AG04450 (cell line): ENCODE measurements around the gene COL20A1. TPM values are rescaled to one million over a fixed set of nuclear protein-coding genes. Genes with fewer than 3 reads are reported as not detected.
"Not testable (repeated sequence)": the region's sequence is repeated elsewhere in the genome, so short reads cannot be mapped to it uniquely, and the experiment has no call there.

Source experiments
- CTCF ChIA-PET: fragments of 300-600, 350-600 bp; formaldehyde crosslinking; extraction: SDS; loops from one replicate; lab custom pipeline; 2022; ENCODE audit warnings: antibody characterized with exemption, inconsistent platforms; lab: Charles Lee
- POLR2A ChIA-PET: fragments of 350-600 bp; formaldehyde crosslinking; extraction: SDS; loops from one replicate; lab custom pipeline; 2021; ENCODE audit warnings: antibody characterized with exemption, inconsistent platforms; lab: Yijun Ruan, JAX
- DNase-seq: peaks from one replicate; pipeline ENCODE4 v3.0.0-alpha.2; 2011; ENCODE audit warnings: low read depth, low spot score
- H3K27ac ChIP-seq: one replicate; pipeline ENCODE4 v1.5.1; 2012; ENCODE audit warnings: low read depth, low read length, control low read depth
- H3K27me3 ChIP-seq: one replicate; pipeline ENCODE4 v1.6.0; 2012; ENCODE audit warnings: low read length; ENCODE audit not compliant: control insufficient read depth, insufficient read depth
- H3K4me3 ChIP-seq: 2 replicates; pipeline ENCODE4 v1.5.1; 2011; ENCODE audit warnings: mild to moderate bottlenecking, low read depth, low read length, control low read depth
- H3K9me3 ChIP-seq: 2 replicates; pipeline ENCODE4 v1.5.1; 2012; ENCODE audit warnings: low read length; ENCODE audit not compliant: control insufficient read depth, insufficient read depth
- polyA plus RNA-seq: library from polyadenylated mRNA; depleted of rRNA; stranded (reverse); fragments of >200 nt; gene quantifications from 2 replicates; pipeline ENCODE4 v1.2.3, GENCODE V29; 2011
- TF ChIP-seq, protein P1 (sequence below): IDR thresholded peaks from 2 replicates; pipeline ENCODE4 v1.5.1; 2011; ENCODE audit warnings: low read depth, low read length, control low read depth, inconsistent platforms

Gene COL20A1
- polyA plus RNA-seq, 1 experiment, result not detected

DNA sequence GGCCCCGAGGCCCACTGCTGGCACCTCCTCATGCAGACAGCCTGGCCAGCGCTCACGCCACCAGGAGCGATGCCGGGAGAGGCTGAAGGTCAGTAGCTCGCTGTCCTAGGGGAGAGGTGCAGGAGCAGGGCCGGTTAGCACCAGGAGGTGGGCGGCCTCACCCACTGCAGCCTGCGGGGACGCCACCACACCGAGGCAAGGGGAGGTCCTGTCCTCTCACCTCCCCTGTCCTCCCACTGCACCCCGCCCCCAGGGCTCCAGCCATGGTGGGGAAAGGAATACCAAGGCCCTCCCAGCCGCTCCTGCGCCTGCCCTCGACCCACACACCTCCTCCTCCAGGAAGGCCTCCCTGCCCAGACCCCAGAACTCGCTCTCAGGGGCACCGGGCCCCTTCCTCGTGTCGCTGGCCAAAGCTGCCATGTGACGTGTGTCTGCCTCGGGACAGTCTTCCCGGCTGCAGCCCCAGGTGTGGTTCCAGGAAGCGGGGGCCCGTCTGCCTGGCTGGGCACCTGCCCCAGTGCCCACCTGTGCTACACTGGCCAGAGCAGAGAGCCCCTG lies 45.2 kb upstream of the COL20A1 start:
- Histone ChIP-seq H3K4me3 (no peak overlapping the region), H3K27ac (no peak overlapping the region), H3K9me3 (no peaks in the 10 kb centered on the region; the same call in 1 of the 2 replicates), H3K27me3 (peaks cover 18% of the 10 kb centered on the region)
- POLR2A ChIA-PET, result no interaction called here
- TF ChIP-seq, protein P1, sequence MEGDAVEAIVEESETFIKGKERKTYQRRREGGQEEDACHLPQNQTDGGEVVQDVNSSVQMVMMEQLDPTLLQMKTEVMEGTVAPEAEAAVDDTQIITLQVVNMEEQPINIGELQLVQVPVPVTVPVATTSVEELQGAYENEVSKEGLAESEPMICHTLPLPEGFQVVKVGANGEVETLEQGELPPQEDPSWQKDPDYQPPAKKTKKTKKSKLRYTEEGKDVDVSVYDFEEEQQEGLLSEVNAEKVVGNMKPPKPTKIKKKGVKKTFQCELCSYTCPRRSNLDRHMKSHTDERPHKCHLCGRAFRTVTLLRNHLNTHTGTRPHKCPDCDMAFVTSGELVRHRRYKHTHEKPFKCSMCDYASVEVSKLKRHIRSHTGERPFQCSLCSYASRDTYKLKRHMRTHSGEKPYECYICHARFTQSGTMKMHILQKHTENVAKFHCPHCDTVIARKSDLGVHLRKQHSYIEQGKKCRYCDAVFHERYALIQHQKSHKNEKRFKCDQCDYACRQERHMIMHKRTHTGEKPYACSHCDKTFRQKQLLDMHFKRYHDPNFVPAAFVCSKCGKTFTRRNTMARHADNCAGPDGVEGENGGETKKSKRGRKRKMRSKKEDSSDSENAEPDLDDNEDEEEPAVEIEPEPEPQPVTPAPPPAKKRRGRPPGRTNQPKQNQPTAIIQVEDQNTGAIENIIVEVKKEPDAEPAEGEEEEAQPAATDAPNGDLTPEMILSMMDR, result no peak
- no peak for DNase-seq
- CTCF ChIA-PET, result interaction anchor here (0.7 kb wide), 1 partner anchor 24 kb away, joined by 3 read pairs; no protein-coding TSS in a partner anchor

DNA sequence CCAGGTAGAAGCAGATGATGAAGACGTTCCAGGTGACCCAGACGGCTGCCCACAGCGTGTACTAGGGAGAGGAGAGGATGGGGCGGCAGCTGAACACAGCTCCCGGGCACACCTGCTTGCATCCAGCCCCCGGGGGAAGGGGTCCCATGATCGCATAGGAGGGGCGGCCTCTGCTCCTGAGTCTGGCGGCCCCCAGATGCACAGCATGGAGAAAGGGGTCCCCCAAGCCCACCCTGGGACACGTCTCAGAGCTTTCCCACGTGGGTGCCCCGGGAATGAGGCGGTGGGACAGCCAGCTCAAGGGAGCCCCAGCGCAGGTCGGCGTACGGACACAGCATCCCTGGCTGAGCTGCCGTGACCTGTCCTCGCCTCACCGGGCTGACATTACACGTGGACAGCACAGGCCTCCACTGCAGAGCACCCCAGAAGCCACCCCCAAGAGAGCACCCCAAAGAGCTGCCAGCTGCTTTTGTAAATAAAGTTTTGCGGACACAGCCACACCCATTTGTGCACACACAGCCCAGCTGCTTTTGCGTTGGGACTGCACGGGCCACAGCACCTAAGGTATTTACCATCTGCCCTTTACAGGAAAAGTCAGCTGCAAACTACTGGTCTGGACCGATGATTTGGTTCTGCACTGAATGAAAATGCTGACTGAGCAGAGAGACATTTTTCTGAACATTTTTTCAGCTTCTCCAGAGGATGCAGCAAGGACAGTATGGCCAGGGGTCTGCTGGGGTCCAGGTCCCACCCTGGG lies 44.0 kb upstream of the COL20A1 start:
- peaks cover 26% of the 10 kb centered on the region for H3K27me3 ChIP-seq
- ChIA-PET CTCF (interaction anchor here (0.6 to 0.9 kb wide), 2 partner anchors 20 to 26 kb away, joined by 4 to 7 read pairs; no protein-coding TSS in a partner anchor), POLR2A (no interaction called here)
- TF ChIP-seq, protein P1, result no peak
- DNase-seq, result no peak
- H3K4me3 ChIP-seq, result no peak overlapping the region
- H3K27ac ChIP-seq, result no peak overlapping the region
- H3K9me3 ChIP-seq, result no peaks in the 10 kb centered on the region; the same call in 1 of the 2 replicates

DNA sequence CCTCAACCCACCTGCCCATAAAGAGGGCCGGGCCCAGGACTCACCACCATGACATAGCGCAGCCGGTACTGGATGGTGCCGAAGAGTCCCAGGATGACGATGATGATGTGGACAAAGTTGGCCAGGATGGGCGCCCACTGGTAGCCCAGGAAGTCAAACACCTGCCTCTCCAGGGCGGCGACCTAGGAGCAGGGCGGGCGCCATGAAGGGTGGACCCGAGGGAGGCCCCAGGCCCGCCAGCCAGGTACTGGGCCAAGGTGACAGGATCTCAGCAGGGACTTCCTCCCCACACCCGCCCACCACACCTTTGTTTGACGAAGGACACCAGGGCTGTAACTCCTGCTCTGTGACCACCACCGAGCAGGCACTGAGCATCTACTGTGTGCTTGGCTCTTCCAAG lies 43.1 kb upstream of the COL20A1 start:
- ChIA-PET CTCF (no interaction called here), POLR2A (no interaction called here)
- peaks cover under 1% of the 10 kb centered on the region; the same call in 1 of the 2 replicates for H3K9me3 ChIP-seq
- H3K4me3 ChIP-seq, result no peak overlapping the region
- H3K27ac ChIP-seq, result no peak overlapping the region
- TF ChIP-seq, protein P1, result no peak
- no peak for DNase-seq
- peaks cover 28% of the 10 kb centered on the region for H3K27me3 ChIP-seq

DNA sequence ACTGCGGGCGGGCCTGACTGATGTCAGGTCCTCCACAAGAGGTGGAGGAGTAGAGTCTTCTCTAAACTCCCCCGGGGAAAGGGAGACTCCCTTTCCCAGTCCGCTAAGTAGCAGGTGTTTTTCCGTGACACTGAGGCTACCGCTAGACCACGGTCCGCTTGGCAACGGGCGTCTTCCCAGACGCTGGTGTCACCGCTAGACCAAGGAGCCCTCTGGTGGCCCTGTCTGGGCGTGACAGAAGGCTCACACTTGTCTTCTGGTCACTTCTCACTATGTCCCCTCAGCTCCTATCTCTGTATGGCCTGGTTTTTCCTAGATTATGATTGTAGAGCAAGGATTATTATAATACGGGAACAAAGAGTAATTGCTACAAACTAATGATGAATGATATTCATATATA lies 41.6 kb upstream of the COL20A1 start:
- POLR2A ChIA-PET, H3K4me3 ChIP-seq, H3K27ac ChIP-seq, H3K9me3 ChIP-seq, DNase-seq: not testable (repeated sequence)
- CTCF ChIA-PET, result interaction anchor here (1.1 kb wide), 1 partner anchor 16 kb away, joined by 4 read pairs; no protein-coding TSS in a partner anchor
- peaks cover 39% of the 10 kb centered on the region for H3K27me3 ChIP-seq

DNA sequence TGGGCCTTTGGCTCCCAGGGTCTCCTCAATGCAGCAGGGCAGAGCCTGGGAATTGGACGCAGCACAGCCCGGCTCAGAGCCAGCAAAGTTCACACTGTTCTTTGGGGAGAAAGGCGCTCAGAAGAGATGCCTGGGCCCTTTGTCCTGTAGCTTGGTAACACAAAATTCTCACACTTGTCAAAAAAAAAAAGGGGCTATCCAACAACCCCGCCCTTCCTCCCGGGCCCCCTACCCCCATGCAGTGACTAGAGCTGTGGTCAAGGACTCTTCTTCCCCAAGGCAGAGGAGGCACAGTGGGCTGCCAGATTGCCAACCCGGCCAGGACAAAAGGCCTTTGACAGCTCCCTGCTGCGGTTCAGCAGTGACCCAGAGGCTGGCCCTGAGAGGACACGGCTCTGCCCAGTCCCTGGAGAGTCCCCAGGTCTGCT lies 40.7 kb upstream of the COL20A1 start:
- Histone ChIP-seq H3K9me3 (peaks cover 3% of the 10 kb centered on the region; the same call in 1 of the 2 replicates), H3K4me3 (no peak overlapping the region), H3K27ac (no peak overlapping the region), H3K27me3 (peaks cover 44% of the 10 kb centered on the region)
- CTCF ChIA-PET, result interaction anchor here (1.4 kb wide), 1 partner anchor 21 kb away, joined by 3 read pairs; no protein-coding TSS in a partner anchor
- TF ChIP-seq, protein P1, result no peak
- DNase-seq, result no peak
- POLR2A ChIA-PET, result no interaction called here
